ENCODE measurements around the gene IDUA.
"Not testable (repeated sequence)": the region's sequence is repeated elsewhere in the genome, so short reads cannot be mapped to it uniquely, and the experiment has no call there.

Gene IDUA

DNA sequence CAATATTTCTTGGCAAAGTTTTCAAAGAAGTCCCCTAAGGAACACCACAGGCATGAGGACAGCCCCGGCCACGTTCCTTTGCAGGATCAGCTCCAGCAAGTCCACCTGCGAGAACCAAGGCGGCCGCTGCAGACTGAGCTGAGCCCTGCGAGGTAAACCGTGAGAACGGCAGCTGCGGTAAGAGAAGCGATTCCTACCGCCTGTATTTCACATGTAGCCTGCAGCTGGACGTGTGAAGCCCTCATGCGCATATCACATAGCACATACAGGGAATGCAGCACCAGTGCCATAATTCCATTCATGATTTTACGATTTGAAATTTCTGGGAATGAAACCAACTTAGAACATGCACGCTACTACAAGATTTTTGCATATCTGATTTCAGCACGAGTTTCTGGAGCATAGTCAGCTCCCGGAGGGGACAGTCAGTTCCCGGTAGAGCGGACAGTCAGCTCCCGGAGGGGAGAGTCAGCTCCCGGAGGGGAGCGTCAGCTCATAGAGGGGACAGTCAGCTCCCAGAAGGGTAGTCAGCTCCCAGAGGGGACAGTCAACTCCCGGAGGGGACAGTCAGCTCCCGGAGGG lies 66.3 kb downstream of the IDUA start:
- Histone ChIP-seq H2AFZ (ENCODE audit: low read length) (no peak overlapping the region), H3K4me3 (ENCODE audit: low read length) (no peak overlapping the region), H3F3A (ENCODE audit: insufficient read depth, low read length) (no peaks in the 10 kb centered on the region), H4K20me1 (ENCODE audit: insufficient read depth, low read length) (no peaks in the 10 kb centered on the region), H3K36me3 (replicated peaks; ENCODE audit: insufficient read depth, low read length) (no peaks in the 10 kb centered on the region), H3K9ac (ENCODE audit: low read length) (no peak overlapping the region), H3K4me1 (ENCODE audit: low read length) (no peaks in the 10 kb centered on the region), H3K79me2 (ENCODE audit: low read length) (no peaks in the 10 kb centered on the region), H3K9me2 (replicated peaks; ENCODE audit: insufficient read depth, low read length) (no peaks in the 10 kb centered on the region), H3K4me2 (ENCODE audit: low read depth, low read length) (no peak overlapping the region), H3K27ac (ENCODE audit: low read length) (no peak overlapping the region), H3K27me3 (replicated peaks; ENCODE audit: insufficient read depth, low read length) (peaks cover 27% of the 10 kb centered on the region), H3K9me3 (replicated peaks; ENCODE audit: insufficient read depth, low read length) (no peaks in the 10 kb centered on the region)
- no peak for DNase-seq
- TF ChIP-seq EZH2phosphoT487 (IDR thresholded peaks at IDR 0.05; ENCODE audit: low read length): no peak

DNA sequence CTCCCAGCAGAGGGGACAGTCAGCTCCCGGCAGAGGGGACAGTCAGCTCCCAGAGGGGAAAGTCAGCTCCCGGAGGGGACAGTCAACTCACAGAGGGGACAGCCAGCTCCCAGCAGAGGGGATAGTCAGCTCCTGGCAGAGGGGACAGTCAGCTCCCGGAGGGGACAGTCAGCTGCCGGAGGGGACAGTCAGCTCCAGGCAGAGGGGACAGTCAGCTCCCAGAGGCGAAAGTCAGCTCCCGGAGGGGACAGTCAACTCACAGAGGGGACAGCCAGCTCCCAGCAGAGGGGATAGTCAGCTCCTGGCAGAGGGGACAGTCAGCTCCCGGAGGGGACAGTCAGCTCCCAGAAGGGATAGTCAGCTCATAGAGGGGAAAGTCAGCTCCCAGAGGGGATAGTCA lies 67.0 kb downstream of the IDUA start:
- not testable (repeated sequence) for H3K9ac ChIP-seq (ENCODE audit: low read length); H4K20me1 ChIP-seq (ENCODE audit: insufficient read depth, low read length); H3K4me3 ChIP-seq (ENCODE audit: low read length); H3K9me3 ChIP-seq (replicated peaks; ENCODE audit: insufficient read depth, low read length); DNase-seq; H3K27ac ChIP-seq (ENCODE audit: low read length); H3K4me2 ChIP-seq (ENCODE audit: low read depth, low read length); H3K79me2 ChIP-seq (ENCODE audit: low read length); H2AFZ ChIP-seq (ENCODE audit: low read length); H3F3A ChIP-seq (ENCODE audit: insufficient read depth, low read length); H3K36me3 ChIP-seq (replicated peaks; ENCODE audit: insufficient read depth, low read length); H3K4me1 ChIP-seq (ENCODE audit: low read length); H3K9me2 ChIP-seq (replicated peaks; ENCODE audit: insufficient read depth, low read length)
- H3K27me3 ChIP-seq (replicated peaks; ENCODE audit: insufficient read depth, low read length): peaks cover 27% of the 10 kb centered on the region
